Measurements from ENCODE around the gene PDHB.

The PDHB gene

DNA sequence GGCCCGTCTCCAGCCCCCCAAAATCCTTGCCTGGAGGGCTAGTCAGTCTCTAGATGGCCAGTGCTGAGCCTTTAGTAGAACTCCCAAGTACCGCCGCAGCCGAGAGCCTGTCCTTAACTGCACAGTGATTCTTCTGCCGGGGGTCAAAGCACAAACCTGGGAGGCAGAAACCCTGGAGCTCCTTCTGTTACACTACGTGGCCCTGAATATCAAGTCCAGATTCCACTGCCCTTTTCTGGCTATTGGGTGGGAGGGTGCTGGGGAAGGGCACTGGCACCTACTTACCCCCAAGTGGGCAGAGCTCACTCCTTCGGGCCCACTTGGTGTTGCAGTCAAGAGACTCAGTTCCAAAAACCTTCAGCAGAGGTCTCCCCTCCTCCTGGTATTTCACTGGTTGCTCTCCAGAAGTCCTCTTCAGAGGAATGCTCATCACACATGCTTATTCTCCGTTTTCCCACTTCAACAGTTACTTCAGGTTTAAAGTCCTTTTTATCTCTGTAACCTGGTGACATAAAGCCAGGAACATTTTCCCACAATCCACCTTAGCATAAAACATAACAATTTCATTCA, 10.8 kb downstream of the PDHB start:
- no peak overlapping the region for H3K18ac ChIP-seq (ENCODE audit: low read length)
- no CpG with 5 or more reads among the region's 8 CpGs for WGBS, 2 donors (ENCODE audit: extremely low coverage in 2 of 2, insufficient read length in 2 of 2, insufficient replicate concordance in 1 of 2)
- H2BK15ac ChIP-seq (ENCODE audit: low read length) = no peak overlapping the region
- no peak overlapping the region for H3K14ac ChIP-seq (ENCODE audit: low read length)
- H4K91ac ChIP-seq (ENCODE audit: low read depth, low read length, poor library complexity) = no peak overlapping the region
- no peaks in the 10 kb centered on the region for H3K27me3 ChIP-seq (ENCODE audit: control insufficient read depth in 3 of 3, insufficient read depth in 3 of 3, low read depth in 1 of 3, low read length in 3 of 3)
- H3K4me3 ChIP-seq (ENCODE audit: low read length in 2 of 2) = no peak overlapping the region
- H3K4ac ChIP-seq (ENCODE audit: low read length) = no peak overlapping the region
- no peaks in the 10 kb centered on the region for H3K9me3 ChIP-seq (replicated peaks in 1 of 2; ENCODE audit: control insufficient read depth in 2 of 2, insufficient read depth in 1 of 2, low read depth in 1 of 2, low read length in 2 of 2)
- H2BK12ac ChIP-seq (ENCODE audit: low read length) = no peak overlapping the region
- no peak for DNase-seq (ENCODE audit: low spot score)
- H4K8ac ChIP-seq (ENCODE audit: low read depth, low read length) = no peak overlapping the region
- no peaks in the 10 kb centered on the region for H3K4me1 ChIP-seq (ENCODE audit: control insufficient read depth in 2 of 2, insufficient read depth in 1 of 2, low read depth in 1 of 2, low read length in 2 of 2)
- H3K79me1 ChIP-seq (ENCODE audit: low read depth, low read length) = no peaks in the 10 kb centered on the region
- H3K9ac ChIP-seq (ENCODE audit: low read depth, low read length, poor library complexity) = no peak overlapping the region
- peaks cover 15 to 69% of the 10 kb centered on the region in 2 donors for H3K36me3 ChIP-seq (replicated peaks in 1 of 2; ENCODE audit: control insufficient read depth in 2 of 2, insufficient read depth in 2 of 2, low read length in 2 of 2)
- H2BK120ac ChIP-seq (ENCODE audit: low read depth, low read length) = no peak overlapping the region
- no peak overlapping the region for H2BK5ac ChIP-seq (ENCODE audit: low read length)
- H3K27ac ChIP-seq (replicated peaks; ENCODE audit: low read length) = no peak overlapping the region
- no peak overlapping the region for H2AFZ ChIP-seq (ENCODE audit: low read length)
- H3K23ac ChIP-seq (ENCODE audit: low read depth, low read length, poor library complexity) = no peak overlapping the region
- no peak overlapping the region for H2AK5ac ChIP-seq (ENCODE audit: low read depth, low read length)
- H3K4me2 ChIP-seq (ENCODE audit: insufficient read depth, low read length, poor library complexity, severe bottlenecking) = no peak overlapping the region

DNA sequence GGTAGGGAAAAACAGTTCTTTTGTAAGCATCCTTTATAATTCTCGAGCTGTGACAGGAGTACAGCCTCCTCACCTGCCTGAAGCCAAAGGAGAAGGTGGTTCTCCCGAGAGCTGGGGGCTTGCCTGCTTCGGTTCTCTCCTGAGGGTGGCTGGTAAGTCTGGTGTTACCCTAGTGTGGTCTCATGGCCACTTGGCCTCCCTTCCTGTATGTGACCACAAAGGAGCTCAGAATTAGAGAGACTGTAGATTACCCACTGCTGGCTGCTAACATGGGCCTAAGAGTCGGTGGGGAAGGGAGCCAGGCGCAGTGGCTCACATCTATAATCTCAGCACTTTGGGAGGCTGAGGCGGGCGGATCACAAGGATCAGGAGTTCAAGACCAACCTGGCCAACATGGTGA, 12.6 kb downstream of the PDHB start:
- Histone ChIP-seq H3K23ac (ENCODE audit: low read depth, low read length, poor library complexity) (no peak overlapping the region), H3K79me1 (ENCODE audit: low read depth, low read length) (no peaks in the 10 kb centered on the region), H4K91ac (ENCODE audit: low read depth, low read length, poor library complexity) (no peak overlapping the region), H2BK15ac (ENCODE audit: low read length) (no peak overlapping the region), H2BK12ac (ENCODE audit: low read length) (no peak overlapping the region), H3K27ac (replicated peaks; ENCODE audit: low read length) (no peak overlapping the region), H4K8ac (ENCODE audit: low read depth, low read length) (no peak overlapping the region), H3K36me3 (replicated peaks in 1 of 2; ENCODE audit: control insufficient read depth in 2 of 2, insufficient read depth in 2 of 2, low read length in 2 of 2) (peaks cover 8 to 51% of the 10 kb centered on the region in 2 donors), H3K9me3 (replicated peaks in 1 of 2; ENCODE audit: control insufficient read depth in 2 of 2, insufficient read depth in 1 of 2, low read depth in 1 of 2, low read length in 2 of 2) (no peaks in the 10 kb centered on the region), H3K9ac (ENCODE audit: low read depth, low read length, poor library complexity) (no peak overlapping the region), H2AK5ac (ENCODE audit: low read depth, low read length) (no peak overlapping the region), H2BK120ac (ENCODE audit: low read depth, low read length) (no peak overlapping the region), H3K4ac (ENCODE audit: low read length) (no peak overlapping the region), H2AFZ (ENCODE audit: low read length) (no peak overlapping the region), H3K27me3 (ENCODE audit: control insufficient read depth in 3 of 3, insufficient read depth in 3 of 3, low read depth in 1 of 3, low read length in 3 of 3) (no peaks in the 10 kb centered on the region), H3K18ac (ENCODE audit: low read length) (no peak overlapping the region), H3K4me1 (ENCODE audit: control insufficient read depth in 2 of 2, insufficient read depth in 1 of 2, low read depth in 1 of 2, low read length in 2 of 2) (peaks cover 0 to 3% of the 10 kb centered on the region in 2 donors), H3K4me3 (ENCODE audit: low read length in 2 of 2) (no peak overlapping the region), H3K14ac (ENCODE audit: low read length) (no peak overlapping the region), H3K4me2 (ENCODE audit: insufficient read depth, low read length, poor library complexity, severe bottlenecking) (no peak overlapping the region), H2BK5ac (ENCODE audit: low read length) (no peak overlapping the region)
- WGBS, 2 donors (ENCODE audit: extremely low coverage in 2 of 2, insufficient read length in 2 of 2, insufficient replicate concordance in 1 of 2) = no CpG with 5 or more reads among the region's 7 CpGs
- no peak for DNase-seq (ENCODE audit: low spot score)

DNA sequence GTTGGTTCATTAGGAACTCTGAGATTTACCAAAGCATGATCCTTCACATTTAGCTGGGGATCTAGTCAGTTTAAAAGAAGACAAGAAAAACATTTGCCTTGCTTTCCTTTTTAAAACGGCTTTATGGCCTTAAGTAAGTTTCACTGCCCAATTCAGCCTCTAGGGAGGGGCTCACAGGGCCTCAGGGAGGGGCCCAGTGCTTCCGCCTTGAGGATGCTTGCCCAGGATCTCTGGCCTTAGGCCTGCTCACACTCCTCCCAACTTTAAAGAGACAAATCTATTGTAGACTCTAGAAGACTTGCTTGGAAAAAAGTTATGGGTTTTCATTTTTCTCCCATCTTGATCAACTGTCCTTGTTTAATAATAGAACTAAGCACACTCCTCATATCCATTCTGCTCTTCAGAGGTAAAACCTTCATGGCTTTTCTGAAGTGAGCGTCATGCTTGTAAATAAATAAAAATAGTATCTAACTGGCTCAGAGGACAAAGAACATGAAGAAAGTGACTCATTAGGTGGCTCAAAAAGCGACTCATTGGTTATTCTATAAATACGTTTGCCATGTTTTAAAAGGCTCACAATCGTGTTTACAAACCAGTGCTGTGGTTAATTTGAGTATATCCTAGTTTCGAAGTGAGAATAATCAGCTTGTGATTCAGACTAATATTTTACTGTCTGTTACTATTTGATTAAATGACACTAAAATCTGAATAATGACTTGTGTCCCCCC, 13.7 kb downstream of the PDHB start:
- no peak overlapping the region for H4K8ac ChIP-seq (ENCODE audit: low read depth, low read length)
- DNase-seq (ENCODE audit: low spot score) = no peak
- no peak overlapping the region for H2AK5ac ChIP-seq (ENCODE audit: low read depth, low read length)
- peaks cover 0 to 3% of the 10 kb centered on the region in 2 donors for H3K4me1 ChIP-seq (ENCODE audit: control insufficient read depth in 2 of 2, insufficient read depth in 1 of 2, low read depth in 1 of 2, low read length in 2 of 2)
- no peak overlapping the region for H3K23ac ChIP-seq (ENCODE audit: low read depth, low read length, poor library complexity)
- no peaks in the 10 kb centered on the region for H3K9me3 ChIP-seq (replicated peaks in 1 of 2; ENCODE audit: control insufficient read depth in 2 of 2, insufficient read depth in 1 of 2, low read depth in 1 of 2, low read length in 2 of 2)
- H3K36me3 ChIP-seq (replicated peaks in 1 of 2; ENCODE audit: control insufficient read depth in 2 of 2, insufficient read depth in 2 of 2, low read length in 2 of 2) = peaks cover 8 to 40% of the 10 kb centered on the region in 2 donors
- no peaks in the 10 kb centered on the region for H3K79me1 ChIP-seq (ENCODE audit: low read depth, low read length)
- H3K27me3 ChIP-seq (ENCODE audit: control insufficient read depth in 3 of 3, insufficient read depth in 3 of 3, low read depth in 1 of 3, low read length in 3 of 3) = no peaks in the 10 kb centered on the region
- WGBS, 2 donors (ENCODE audit: extremely low coverage in 2 of 2, insufficient read length in 2 of 2, insufficient replicate concordance in 1 of 2) = no CpG with 5 or more reads among the region's 7 CpGs
- H3K9ac ChIP-seq (ENCODE audit: low read depth, low read length, poor library complexity) = no peak overlapping the region
- H2BK5ac ChIP-seq (ENCODE audit: low read length) = no peak overlapping the region
- H3K4ac ChIP-seq (ENCODE audit: low read length) = no peak overlapping the region
- no peak overlapping the region for H2BK120ac ChIP-seq (ENCODE audit: low read depth, low read length)
- H2BK12ac ChIP-seq (ENCODE audit: low read length) = no peak overlapping the region
- H3K18ac ChIP-seq (ENCODE audit: low read length) = no peak overlapping the region
- H2BK15ac ChIP-seq (ENCODE audit: low read length) = no peak overlapping the region
- H2AFZ ChIP-seq (ENCODE audit: low read length) = no peak overlapping the region
- no peak overlapping the region for H3K14ac ChIP-seq (ENCODE audit: low read length)
- no peak overlapping the region for H3K4me3 ChIP-seq (ENCODE audit: low read length in 2 of 2)
- H3K4me2 ChIP-seq (ENCODE audit: insufficient read depth, low read length, poor library complexity, severe bottlenecking) = no peak overlapping the region
- H3K27ac ChIP-seq (replicated peaks; ENCODE audit: low read length) = no peak overlapping the region
- H4K91ac ChIP-seq (ENCODE audit: low read depth, low read length, poor library complexity) = no peak overlapping the region

DNA sequence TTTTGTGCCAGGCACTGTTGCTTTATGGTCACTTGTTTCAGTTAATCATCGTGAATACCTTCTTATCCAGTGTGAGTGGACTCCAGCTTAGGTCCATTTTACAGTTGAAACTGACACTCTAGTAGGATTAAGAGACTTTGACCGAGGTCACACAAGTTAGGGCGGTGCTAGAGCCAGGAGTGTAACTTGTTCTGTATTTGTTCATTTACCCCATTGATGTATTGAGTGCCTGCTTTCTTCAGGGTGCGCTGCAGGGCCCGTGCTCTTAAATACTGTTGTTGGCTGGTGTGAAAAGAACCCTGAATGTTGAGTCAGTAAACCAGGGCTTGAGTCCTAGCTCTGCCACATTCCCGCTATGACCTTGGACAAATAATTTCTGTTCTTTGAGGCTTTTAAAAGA, 15.4 kb downstream of the PDHB start:
- H2BK12ac ChIP-seq (ENCODE audit: low read length) = no peak overlapping the region
- H2AFZ ChIP-seq (ENCODE audit: low read length) = no peak overlapping the region
- no peak overlapping the region for H4K8ac ChIP-seq (ENCODE audit: low read depth, low read length)
- H3K36me3 ChIP-seq (replicated peaks in 1 of 2; ENCODE audit: control insufficient read depth in 2 of 2, insufficient read depth in 2 of 2, low read length in 2 of 2) = peaks cover 4 to 23% of the 10 kb centered on the region in 2 donors
- H3K27me3 ChIP-seq (ENCODE audit: control insufficient read depth in 3 of 3, insufficient read depth in 3 of 3, low read depth in 1 of 3, low read length in 3 of 3) = no peaks in the 10 kb centered on the region
- no peak for DNase-seq (ENCODE audit: low spot score)
- no CpG with 5 or more reads among the region's 6 CpGs for WGBS, 2 donors (ENCODE audit: extremely low coverage in 2 of 2, insufficient read length in 2 of 2, insufficient replicate concordance in 1 of 2)
- no peak overlapping the region for H2BK120ac ChIP-seq (ENCODE audit: low read depth, low read length)
- no peak overlapping the region for H3K4me3 ChIP-seq (ENCODE audit: low read length in 2 of 2)
- H3K4me1 ChIP-seq (ENCODE audit: control insufficient read depth in 2 of 2, insufficient read depth in 1 of 2, low read depth in 1 of 2, low read length in 2 of 2) = peaks cover 0 to 3% of the 10 kb centered on the region in 2 donors
- H3K23ac ChIP-seq (ENCODE audit: low read depth, low read length, poor library complexity) = no peak overlapping the region
- no peaks in the 10 kb centered on the region for H3K79me1 ChIP-seq (ENCODE audit: low read depth, low read length)
- no peak overlapping the region for H3K14ac ChIP-seq (ENCODE audit: low read length)
- no peak overlapping the region for H3K18ac ChIP-seq (ENCODE audit: low read length)
- no peak overlapping the region for H3K4me2 ChIP-seq (ENCODE audit: insufficient read depth, low read length, poor library complexity, severe bottlenecking)
- no peak overlapping the region for H4K91ac ChIP-seq (ENCODE audit: low read depth, low read length, poor library complexity)
- no peaks in the 10 kb centered on the region for H3K9me3 ChIP-seq (replicated peaks in 1 of 2; ENCODE audit: control insufficient read depth in 2 of 2, insufficient read depth in 1 of 2, low read depth in 1 of 2, low read length in 2 of 2)
- no peak overlapping the region for H3K9ac ChIP-seq (ENCODE audit: low read depth, low read length, poor library complexity)
- no peak overlapping the region for H2BK15ac ChIP-seq (ENCODE audit: low read length)
- H3K27ac ChIP-seq (replicated peaks; ENCODE audit: low read length) = no peak overlapping the region
- H2AK5ac ChIP-seq (ENCODE audit: low read depth, low read length) = no peak overlapping the region
- H2BK5ac ChIP-seq (ENCODE audit: low read length) = no peak overlapping the region
- H3K4ac ChIP-seq (ENCODE audit: low read length) = no peak overlapping the region
